Loucy (cell line): ENCODE data around the gene BCL11A.

ENCODE experiments used
- H2AFZ ChIP-seq: fragments of 200-600 bp; sonication (generic); 2 replicates; pipeline ENCODE4 v1.6.0; 2016; ENCODE audit warnings: antibody characterized with exemption, mild to moderate bottlenecking, low read length, moderate library complexity
- H3F3A ChIP-seq: fragments of 200-600 bp; 2 replicates; pipeline ENCODE4 v1.6.0; 2016; ENCODE audit warnings: antibody characterized with exemption, low read depth, mild to moderate bottlenecking
- H3K27me3 ChIP-seq: fragments of 200-600 bp; sonication (generic); 2 replicates; pipeline ENCODE4 v1.6.1; 2014; ENCODE audit warnings: low read length, mild to moderate bottlenecking; ENCODE audit not compliant: insufficient read depth, poor library complexity, severe bottlenecking
- H3K36me3 ChIP-seq: fragments of 200-600 bp; sonication (generic); 2 replicates; pipeline ENCODE4 v1.6.1; 2016; ENCODE audit warnings: low read length; ENCODE audit not compliant: insufficient read depth
- H3K4me1 ChIP-seq: fragments of 200-600 bp; sonication (generic); 2 replicates; pipeline ENCODE4 v1.5.1; 2014; ENCODE audit warnings: low read length, mild to moderate bottlenecking; ENCODE audit not compliant: insufficient read depth, poor library complexity, severe bottlenecking
- H3K4me2 ChIP-seq: fragments of 200-600 bp; sonication (generic); 2 replicates; pipeline ENCODE4 v1.6.0; 2014; ENCODE audit warnings: antibody characterized with exemption, low read length, low read depth, mild to moderate bottlenecking; ENCODE audit not compliant: poor library complexity, severe bottlenecking
- H3K4me3 ChIP-seq: fragments of 200-600 bp; sonication (generic); 2 replicates; pipeline ENCODE4 v1.5.1; 2014; ENCODE audit warnings: low read length, mild to moderate bottlenecking, mixed read lengths; ENCODE audit not compliant: poor library complexity, severe bottlenecking
- H3K79me2 ChIP-seq: fragments of 200-600 bp; sonication (generic); 2 replicates; pipeline ENCODE4 v1.6.1; 2014; ENCODE audit warnings: low read length; ENCODE audit not compliant: insufficient read depth
- H3K9ac ChIP-seq: fragments of 200-600 bp; sonication (generic); 2 replicates; pipeline ENCODE4 v1.6.0; 2014; ENCODE audit warnings: mild to moderate bottlenecking, low read depth, low read length, moderate library complexity; ENCODE audit not compliant: poor library complexity, severe bottlenecking
- H3K9me2 ChIP-seq: fragments of 200-600 bp; sonication (generic); replicated peaks from 2 replicates; pipeline ENCODE4 v1.6.1; 2016; ENCODE audit warnings: low read depth, low read length, mixed read lengths
- H3K9me3 ChIP-seq: fragments of 200-600 bp; sonication (generic); 2 replicates; pipeline ENCODE4 v1.6.1; 2014; ENCODE audit warnings: mild to moderate bottlenecking, antibody characterized with exemption, low read length, low read depth; ENCODE audit not compliant: insufficient read depth
- H4K20me1 ChIP-seq: fragments of 200-600 bp; sonication (generic); 2 replicates; pipeline ENCODE4 v1.6.0; 2014; ENCODE audit warnings: antibody characterized with exemption, low read length, mild to moderate bottlenecking; ENCODE audit not compliant: insufficient read depth, poor library complexity, severe bottlenecking
- EZH2phosphoT487 ChIP-seq: fragments of 200-600 bp; IDR thresholded peaks from 2 replicates; pipeline ENCODE4 v1.6.1; 2018; ENCODE audit warnings: antibody characterized with exemption, mild to moderate bottlenecking, moderate library complexity, borderline replicate concordance
- TF ChIP-seq, protein P1 (sequence below): fragments of 200-600 bp; sonication (generic); conservative IDR thresholded peaks from 2 replicates; pipeline ENCODE4 v1.5.1; 2014; ENCODE audit warnings: mild to moderate bottlenecking, antibody characterized with exemption, low read length

BCL11A gene

DNA sequence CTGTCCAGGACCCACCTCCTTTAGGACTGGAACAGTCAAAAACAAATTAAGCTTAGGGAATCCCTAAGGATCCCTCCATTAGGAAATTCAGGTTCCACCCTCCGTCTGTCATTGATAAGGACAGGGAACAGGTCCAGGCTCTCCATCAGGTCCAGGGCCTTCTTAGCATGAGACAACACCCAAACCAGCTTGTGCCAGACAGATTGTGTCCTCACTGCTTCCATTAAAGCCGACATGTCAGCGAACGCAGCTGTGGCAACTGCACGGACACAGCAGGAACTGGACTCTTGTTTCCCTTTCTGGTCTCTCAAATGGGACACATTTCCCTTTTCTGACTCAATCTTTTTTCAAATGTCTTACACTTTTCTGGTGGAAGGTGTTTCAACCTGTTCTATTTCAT is 81.4 kb downstream of the BCL11A start:
- Histone ChIP-seq H3K9me2 (no peaks in the 10 kb centered on the region), H3K9me3 (no peaks in the 10 kb centered on the region), H3K4me2 (no peak overlapping the region), H4K20me1 (peaks cover 3% of the 10 kb centered on the region), H3K79me2 (no peaks in the 10 kb centered on the region; the same call in 1 of the 2 replicates), H3K4me1 (peaks cover 6% of the 10 kb centered on the region), H3F3A (no peaks in the 10 kb centered on the region), H3K9ac (no peak overlapping the region), H3K4me3 (no peak overlapping the region), H3K27me3 (no peaks in the 10 kb centered on the region), H3K36me3 (peaks cover 5% of the 10 kb centered on the region; the same call in 1 of the 2 replicates), H2AFZ (no peak overlapping the region)
- TF ChIP-seq, protein P1, sequence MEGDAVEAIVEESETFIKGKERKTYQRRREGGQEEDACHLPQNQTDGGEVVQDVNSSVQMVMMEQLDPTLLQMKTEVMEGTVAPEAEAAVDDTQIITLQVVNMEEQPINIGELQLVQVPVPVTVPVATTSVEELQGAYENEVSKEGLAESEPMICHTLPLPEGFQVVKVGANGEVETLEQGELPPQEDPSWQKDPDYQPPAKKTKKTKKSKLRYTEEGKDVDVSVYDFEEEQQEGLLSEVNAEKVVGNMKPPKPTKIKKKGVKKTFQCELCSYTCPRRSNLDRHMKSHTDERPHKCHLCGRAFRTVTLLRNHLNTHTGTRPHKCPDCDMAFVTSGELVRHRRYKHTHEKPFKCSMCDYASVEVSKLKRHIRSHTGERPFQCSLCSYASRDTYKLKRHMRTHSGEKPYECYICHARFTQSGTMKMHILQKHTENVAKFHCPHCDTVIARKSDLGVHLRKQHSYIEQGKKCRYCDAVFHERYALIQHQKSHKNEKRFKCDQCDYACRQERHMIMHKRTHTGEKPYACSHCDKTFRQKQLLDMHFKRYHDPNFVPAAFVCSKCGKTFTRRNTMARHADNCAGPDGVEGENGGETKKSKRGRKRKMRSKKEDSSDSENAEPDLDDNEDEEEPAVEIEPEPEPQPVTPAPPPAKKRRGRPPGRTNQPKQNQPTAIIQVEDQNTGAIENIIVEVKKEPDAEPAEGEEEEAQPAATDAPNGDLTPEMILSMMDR: no peak
- no peak for TF ChIP-seq EZH2phosphoT487

DNA sequence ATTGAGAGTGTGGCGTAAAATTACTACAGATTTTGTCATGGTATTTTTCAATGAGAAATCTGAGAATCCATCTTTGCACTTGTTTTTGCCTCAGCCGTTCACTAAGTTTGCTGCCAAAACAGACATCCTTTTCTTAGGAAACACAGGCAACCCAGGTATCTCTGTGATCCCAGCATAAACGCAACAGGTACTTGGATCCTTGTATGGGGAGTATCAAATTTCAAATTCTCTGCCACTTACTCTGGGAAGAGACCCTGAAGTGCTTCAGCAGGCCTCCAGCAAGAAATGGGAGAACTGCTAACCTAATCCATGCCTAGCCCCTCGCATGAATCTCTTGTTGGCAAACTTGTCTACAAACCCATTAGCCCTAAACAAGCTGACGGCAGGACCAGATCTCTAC is 83.1 kb downstream of the BCL11A start:
- no peak overlapping the region for H2AFZ ChIP-seq
- no peaks in the 10 kb centered on the region for H3F3A ChIP-seq
- no peak overlapping the region for H3K4me3 ChIP-seq
- no peaks in the 10 kb centered on the region for H3K9me3 ChIP-seq
- no peaks in the 10 kb centered on the region for H4K20me1 ChIP-seq
- H3K4me1 ChIP-seq: no peaks in the 10 kb centered on the region
- no peaks in the 10 kb centered on the region for H3K9me2 ChIP-seq
- H3K36me3 ChIP-seq: peaks cover 8% of the 10 kb centered on the region; the same call in 1 of the 2 replicates
- no peaks in the 10 kb centered on the region; the same call in 1 of the 2 replicates for H3K79me2 ChIP-seq
- no peak overlapping the region for H3K9ac ChIP-seq
- H3K27me3 ChIP-seq: no peaks in the 10 kb centered on the region
- no peak overlapping the region for H3K4me2 ChIP-seq
- TF ChIP-seq EZH2phosphoT487: no peak
- TF ChIP-seq, protein P1: no peak

DNA sequence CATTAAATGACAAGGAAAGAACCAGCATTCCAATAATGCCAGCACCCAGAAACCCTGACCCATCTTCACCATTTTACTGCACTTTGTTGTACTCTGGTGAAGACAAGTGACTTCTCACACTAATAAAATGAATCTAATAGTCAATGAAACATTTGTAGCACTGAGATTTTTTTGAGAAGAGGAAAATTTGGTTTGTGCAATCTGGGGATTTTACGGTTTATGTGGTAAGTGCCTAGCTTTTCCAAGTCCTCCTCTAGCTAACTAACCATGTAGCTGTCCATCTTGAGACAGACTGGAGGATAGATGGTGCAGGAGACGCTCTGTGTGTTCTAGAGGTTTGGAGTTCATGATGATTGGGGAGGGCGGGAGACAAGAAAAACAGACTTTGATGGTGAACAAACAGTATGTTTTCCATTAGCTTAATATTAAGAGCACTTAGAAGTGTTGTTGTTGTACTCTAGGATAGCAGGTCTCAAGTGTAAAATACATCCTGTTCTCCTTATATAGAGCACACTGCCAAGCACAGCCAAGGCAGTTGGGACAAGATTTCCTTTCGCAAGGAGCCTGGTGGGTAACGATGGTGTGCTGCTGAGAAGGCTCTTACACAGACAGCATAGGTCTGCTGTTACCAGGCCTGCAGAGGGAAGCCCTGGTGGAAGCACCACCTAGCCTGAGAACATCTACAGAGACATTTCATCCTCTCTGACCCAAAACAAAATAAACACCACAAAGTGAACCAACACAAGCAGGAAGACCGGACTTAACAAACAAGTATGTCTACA is 83.7 kb downstream of the BCL11A start:
- H3K36me3 ChIP-seq: peaks cover 8% of the 10 kb centered on the region; the same call in 1 of the 2 replicates
- no peaks in the 10 kb centered on the region for H3K9me2 ChIP-seq
- H3K4me1 ChIP-seq: no peaks in the 10 kb centered on the region
- H3K4me2 ChIP-seq: no peak overlapping the region
- no peak overlapping the region for H3K9ac ChIP-seq
- no peaks in the 10 kb centered on the region for H3F3A ChIP-seq
- H3K9me3 ChIP-seq: no peaks in the 10 kb centered on the region
- H3K27me3 ChIP-seq: no peaks in the 10 kb centered on the region
- no peaks in the 10 kb centered on the region for H4K20me1 ChIP-seq
- TF ChIP-seq, protein P1: no peak
- H3K79me2 ChIP-seq: no peaks in the 10 kb centered on the region; the same call in 1 of the 2 replicates
- H2AFZ ChIP-seq: no peak overlapping the region
- H3K4me3 ChIP-seq: no peak overlapping the region
